ENCODE measurements around the gene MAD1L1.

Gene MAD1L1

DNA sequence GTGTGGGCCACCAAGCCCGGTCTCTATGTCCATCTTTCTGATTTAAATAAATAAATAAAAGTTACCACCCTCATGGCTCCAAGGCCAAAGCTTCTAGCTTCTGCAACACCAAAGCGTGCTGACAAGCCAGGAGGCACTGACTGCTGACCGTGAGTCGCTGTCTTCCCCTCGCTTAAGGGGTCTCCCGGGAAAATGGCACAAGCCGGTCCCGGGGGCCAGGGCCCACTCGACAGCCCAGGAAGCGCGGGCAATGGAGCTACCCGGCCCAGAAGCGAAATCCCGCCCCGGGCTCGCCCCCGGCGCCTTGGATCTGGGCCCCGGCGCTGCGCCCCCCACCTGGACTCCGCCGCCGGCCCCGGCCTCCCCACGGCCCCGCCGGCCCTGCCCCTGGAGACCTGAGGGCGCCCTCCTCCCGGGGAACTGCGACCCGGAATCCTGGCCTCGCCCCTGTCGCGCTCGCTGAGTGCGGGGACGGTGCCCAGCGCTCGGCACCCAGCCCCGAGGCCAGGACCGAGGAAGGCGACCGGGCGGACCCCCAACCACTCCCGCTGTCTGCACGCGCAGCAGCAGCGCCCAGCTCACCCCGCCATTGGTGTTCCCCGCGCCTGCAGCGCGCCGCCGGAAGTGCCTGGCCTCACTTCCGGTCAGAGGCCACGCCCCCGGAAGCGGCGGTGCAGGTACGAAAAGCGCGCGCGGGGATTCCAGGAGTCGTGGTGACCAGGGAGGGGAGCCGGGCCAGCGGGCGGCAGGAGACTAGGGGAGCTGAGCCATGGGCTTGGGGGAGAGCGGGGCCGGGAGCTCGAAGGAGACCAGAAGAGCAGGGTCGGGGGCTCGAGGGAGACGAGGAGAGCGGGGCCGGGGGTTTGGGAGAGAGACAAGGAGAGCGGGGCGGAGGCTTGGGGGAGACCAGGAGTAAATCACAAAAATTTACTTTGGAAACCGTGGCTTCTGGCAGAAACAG, 9.1 kb upstream of the MAD1L1 start, which contains the start of the genes MRM2 and NUDT1:
Gene MRM2 (minus strand): TSS at position 626 of the 961 bp plus-strand sequence. CDS start 36 bp downstream, at position 590.
Gene NUDT1 (plus strand): TSS at position 647 of the 961 bp plus-strand sequence. CDS start 2,349 bp downstream, outside the sequence.
- DNase-seq: peak; percentile 32 to 76 (median 40)

GRCh38 chr7:2239242-2239641, 6.5 kb upstream of the MAD1L1 start:
- DNase-seq: no peak

GRCh38 chr7:2237109-2237602, 4.4 kb upstream of the MAD1L1 start:
- DNase-seq: no peak

DNA sequence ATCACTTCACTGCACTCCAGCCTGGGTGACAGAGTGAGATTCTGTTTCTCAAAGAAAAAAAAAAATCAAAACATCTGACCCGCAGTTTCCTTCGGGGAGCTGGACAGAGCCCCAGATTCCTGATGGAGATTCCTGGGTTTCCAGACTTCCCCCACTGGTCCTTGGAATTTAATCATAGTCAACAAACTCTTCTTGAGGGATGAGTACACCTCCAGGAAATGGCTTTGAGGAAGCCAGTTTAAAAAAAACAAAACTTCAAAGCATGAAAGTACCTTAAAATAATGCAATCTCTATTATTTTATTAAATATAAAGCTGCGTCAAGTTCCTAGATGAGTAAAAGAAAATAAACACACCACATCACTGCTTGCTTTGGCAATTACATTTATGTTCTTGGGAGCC, 1.2 kb upstream of the MAD1L1 start:
- DNase-seq: no peak

DNA sequence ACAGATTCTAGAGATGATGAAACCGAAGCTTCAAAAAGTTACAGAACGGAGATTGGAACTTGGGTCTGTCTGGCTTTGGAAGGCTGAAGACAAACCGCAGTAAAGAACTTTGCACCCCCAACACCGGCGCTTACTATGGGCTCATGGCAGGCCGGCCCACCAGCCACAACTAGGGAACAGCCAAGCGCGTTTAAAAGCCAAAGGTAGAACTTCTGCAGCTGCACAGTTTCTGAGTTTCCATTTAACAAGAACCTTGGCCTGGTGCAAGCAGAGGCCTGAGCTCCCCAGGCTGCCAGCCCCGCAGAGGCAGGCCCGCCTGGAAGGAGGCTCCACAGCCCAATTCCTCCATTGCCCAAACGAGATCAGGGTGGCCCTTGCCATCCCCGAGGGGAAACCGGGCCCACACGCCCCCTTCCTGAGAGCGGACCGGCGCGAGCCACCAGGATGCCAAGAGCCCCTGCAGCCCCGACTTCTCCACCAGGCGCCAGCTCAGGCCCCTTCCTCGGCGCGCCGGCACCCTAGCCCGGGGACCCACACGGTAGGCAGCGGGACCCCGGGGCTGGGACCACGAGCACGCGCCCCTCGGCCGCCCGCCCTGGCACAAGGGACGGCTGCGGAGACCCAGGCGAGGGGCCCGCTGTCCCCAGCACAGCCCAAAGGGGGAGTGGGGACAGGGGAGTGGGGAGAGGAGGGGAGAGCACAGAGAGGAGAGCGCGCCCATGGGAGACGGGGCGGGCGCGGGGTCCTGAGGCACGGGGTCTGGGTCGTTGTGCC, 566 bp downstream of the MAD1L1 start:
- DNase-seq: peak in 2 of 5 experiments; percentile 14 to 34

DNA sequence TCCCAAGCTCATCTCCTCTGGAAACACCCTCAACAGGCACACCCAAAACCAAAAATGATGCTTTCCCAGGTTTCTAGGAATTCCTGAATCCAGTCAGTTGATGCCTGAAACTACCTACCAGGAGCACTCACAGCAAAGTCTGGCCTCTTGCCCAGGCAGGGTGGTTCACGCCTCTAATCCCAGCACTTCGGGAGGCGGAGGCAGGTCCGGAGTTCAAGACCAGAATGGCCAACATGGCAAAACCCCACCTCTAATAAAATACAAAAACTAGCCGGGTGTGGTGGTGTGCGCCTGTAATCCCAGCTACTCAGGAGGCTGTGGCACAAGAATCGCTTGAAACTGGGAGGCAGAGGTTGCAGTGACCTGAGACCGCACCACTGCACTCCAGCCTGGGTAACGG, 1.9 kb downstream of the MAD1L1 start:
- DNase-seq: no peak

DNA sequence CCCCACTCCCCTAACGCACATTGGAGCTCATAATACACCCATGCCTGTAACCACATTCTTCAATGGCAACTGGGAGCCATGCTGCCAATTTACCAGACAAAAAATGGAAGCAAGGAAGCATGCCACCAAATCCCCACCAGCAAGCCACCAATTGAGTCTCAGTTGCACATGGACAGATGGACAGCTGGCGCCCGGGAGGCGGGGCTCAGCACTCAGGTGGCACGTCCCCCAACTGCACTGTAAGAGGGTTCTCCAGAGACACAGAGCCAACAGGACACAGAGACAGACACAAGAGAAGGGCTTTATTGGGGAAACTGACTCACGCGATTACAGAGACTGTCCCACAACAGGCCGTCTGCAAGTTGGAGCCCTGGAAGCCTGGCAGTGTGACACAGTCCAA, 2.5 kb downstream of the MAD1L1 start:
- no peak for DNase-seq

DNA sequence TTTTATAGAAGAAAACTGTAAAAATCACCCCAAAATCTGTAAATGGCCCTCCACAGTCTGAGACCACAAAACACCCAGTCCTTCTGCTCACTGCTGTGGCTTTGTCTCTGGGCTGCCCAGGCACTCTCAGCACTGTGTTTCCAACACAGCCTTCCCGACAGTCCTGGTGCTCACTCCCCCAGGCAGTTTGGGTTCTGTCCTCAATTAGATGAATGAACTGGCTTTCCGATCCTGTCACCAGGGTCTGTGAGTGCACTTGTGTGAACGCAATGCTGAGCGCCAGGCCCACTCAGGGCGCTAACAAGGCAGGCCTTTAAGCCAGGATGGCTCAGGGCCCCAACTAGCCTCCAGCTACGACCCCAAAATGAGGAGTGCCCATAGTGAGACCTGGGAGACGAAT, 3.3 kb downstream of the MAD1L1 start:
- no peak for DNase-seq

DNA sequence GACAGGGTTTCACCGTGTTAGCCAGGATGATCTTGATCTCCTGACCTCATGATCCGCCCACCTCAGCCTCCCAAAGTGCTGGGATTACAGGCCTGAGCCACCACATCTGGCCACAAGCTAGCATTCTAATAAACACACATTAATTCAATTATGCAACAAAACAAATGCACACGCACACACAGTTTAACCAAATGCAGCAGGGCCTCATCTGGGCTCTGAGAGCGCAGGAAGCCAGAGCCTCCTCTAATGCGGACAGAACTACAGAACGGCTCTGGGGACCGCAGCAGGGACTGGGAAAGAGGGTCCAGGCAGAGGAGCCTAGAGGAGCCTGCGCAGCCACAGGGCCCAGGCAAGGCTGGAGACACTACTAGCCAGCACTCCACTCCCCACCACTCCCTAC, 3.8 kb downstream of the MAD1L1 start:
- no peak for DNase-seq

GRCh38 chr7:2227699-2228098, 5.0 kb downstream of the MAD1L1 start:
- no peak for DNase-seq

GRCh38 chr7:2225830-2226229, 6.9 kb downstream of the MAD1L1 start:
- DNase-seq: no peak

GRCh38 chr7:2225336-2225735, 7.4 kb downstream of the MAD1L1 start:
- DNase-seq: no peak

- DNase-seq: no peak
Measured at GRCh38 chr7:2224934-2225333, 7.8 kb downstream of the MAD1L1 start.

GRCh38 chr7:2224491-2224928, 8.2 kb downstream of the MAD1L1 start:
- no peak for DNase-seq

DNA sequence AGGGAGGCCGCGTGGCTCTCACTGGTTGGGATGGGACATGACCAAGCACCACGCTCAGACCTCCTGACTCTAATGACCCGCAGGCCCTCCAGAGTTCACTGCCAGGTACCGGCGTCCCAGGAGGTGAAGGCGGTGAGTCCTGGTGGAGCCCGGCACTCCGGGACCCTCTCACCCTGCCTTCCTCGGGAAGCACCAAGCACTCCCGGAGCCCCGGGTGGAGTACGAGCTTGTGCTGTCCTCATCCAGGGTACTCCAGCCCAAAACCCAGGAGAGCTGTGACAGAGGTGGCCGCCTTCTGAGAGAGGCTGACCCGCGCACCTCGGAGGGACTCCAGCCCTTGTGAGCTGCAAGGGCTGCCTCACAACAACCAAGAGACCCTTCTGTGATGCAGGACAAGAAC, 9.4 kb downstream of the MAD1L1 start:
- no peak for DNase-seq

DNA sequence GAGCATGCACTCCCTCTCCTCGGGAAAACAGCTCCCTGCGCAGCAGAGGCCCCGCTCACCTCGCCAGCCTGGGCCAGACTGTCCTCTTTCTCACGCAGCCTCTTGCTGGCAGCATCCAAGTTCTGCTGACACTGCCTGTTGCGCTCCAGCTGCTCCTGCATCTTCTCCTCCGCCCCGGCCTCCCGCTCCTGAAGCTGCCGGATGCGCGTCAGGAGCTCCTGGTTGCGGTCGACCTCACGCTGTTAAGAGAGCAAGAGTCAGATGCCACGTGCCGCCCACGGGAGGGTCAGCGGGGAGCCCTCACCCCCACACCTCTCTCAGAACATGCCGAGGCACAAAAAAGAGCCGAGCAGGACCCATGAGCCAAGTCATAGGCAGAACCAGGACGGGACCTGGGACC, 10.2 kb downstream of the MAD1L1 start:
- DNase-seq: no peak

DNA sequence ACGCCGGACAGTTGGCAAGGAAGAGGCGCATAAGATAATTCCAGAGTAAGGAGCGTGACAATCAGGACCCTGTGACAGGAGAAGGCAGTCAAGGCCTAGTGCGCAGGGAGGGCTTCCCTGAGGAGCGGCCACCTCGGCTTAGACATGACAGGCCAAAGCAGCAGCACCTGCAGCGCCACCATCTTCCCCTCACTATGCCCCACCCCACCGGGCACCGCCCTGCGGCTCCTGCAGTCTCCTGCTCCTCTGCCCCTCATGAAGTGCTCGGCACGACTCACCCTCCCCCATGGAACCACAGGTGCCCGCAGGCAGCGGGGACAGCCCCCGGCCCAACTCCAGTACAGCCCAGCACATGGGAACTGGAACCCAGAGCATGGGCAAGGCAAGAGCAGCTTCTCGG, 11.8 kb downstream of the MAD1L1 start:
- no peak for DNase-seq

DNA sequence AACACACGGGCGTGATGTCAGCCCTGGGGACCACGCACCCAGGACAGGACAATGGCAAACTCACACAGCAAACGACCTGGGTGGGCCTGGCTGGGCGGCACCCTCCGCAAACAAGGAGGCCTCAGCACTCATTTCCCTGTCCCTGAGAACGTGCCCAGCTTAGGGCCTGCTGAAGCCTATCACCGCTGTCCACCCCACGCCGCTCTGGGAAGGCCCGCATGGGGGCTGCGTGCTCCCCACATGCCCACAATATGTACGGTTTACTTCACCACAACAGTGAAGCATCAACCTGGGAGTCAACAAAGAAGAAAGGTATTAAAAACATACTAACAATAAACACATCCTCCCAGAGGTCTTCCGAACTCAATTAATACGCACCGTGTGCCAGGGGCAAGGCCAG, 12.2 kb downstream of the MAD1L1 start:
- no peak for DNase-seq

GRCh38 chr7:2220030-2220429, 12.7 kb downstream of the MAD1L1 start:
- no peak for DNase-seq

DNA sequence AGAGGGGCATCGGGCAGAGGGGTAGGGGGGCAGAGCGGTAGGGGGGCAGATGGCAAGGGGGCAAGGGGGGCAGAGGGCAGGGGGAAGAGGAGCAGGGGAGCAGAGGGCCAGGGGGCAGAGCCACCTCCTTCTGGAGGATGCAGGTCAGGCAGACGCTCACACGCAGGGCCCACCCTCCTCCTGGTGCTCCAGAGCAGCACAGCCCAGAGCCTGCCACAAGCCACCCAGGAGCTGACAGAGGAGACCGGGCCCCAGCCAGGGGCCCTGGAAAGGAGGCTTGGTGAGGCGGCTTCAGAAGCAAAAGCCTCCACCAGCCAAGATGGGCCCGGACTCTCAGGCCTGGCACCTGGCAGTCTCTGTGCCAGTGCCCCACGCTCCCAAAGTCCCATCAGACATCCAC, 13.1 kb downstream of the MAD1L1 start:
- DNase-seq: no peak

- no peak for DNase-seq
Measured at GRCh38 chr7:2219136-2219535, 13.6 kb downstream of the MAD1L1 start.

GRCh38 chr7:2218444-2218785, 14.3 kb downstream of the MAD1L1 start:
- DNase-seq: no peak

DNA sequence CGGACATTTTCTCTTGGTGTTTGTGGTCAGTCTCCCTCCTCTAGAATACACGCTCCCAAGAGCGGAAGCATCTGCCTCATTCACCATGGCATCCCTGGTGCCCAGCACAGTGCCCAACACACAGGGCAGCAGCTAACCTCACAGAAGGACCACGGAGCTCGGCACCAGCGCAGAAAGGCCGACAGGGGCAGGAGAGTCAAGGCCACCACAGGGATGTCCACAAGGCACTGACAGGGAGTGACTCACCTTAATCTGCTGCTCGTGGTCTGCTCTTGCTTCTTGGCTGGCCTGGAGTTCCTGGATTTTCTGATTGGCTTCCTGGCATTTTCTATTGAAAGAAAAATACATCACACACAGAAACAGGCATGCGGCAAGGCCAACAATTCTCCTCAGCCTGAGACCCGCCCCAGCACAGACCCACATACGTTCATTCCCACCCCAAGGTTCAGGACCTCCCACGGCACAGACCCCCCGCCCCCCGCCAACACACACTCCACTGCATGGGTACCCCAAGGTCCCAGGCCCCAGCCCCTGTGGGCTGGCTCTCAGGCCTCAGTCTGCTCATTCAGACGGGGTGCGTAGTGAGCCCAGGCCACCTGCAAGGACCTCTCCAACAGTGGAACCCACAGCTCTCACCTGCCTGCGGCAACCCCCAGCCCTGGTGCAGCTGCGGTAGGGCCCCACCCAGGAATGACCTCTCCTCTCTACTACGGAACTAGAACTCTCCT, 14.9 kb downstream of the MAD1L1 start:
- no peak for DNase-seq

All from T-helper 2 cell (primary cell).